GM18505 (cell line): ENCODE data around the gene CD59.
A peak's percentile ranks its signal among the peaks of the same experiment; 100 is the strongest.

Experiments used
- ATAC-seq: cut with Tn5 transposase; IDR thresholded peaks from one replicate; pipeline ENCODE4 v1.9.1; 2021; ENCODE audit not compliant: unreplicated experiment
- POLR2A ChIP-seq: IDR thresholded peaks from 4 replicates; pipeline ENCODE4 v1.6.1; 2011; ENCODE audit warnings: borderline replicate concordance; ENCODE audit not compliant: insufficient read depth, insufficient read length; ENCODE audit errors: extremely low read depth

CD59 gene

GRCh38 chr11:33700502-33701271 lies 35.5 kb downstream of the CD59 start, which contains the start of gene C11orf91:
Gene C11orf91, minus strand, starts transcription at chr11:33700826. Its CDS starts 86 bp downstream, at chr11:33700740.
- peak; percentile 89 for ATAC-seq
- TF ChIP-seq POLR2A = no peak

DNA sequence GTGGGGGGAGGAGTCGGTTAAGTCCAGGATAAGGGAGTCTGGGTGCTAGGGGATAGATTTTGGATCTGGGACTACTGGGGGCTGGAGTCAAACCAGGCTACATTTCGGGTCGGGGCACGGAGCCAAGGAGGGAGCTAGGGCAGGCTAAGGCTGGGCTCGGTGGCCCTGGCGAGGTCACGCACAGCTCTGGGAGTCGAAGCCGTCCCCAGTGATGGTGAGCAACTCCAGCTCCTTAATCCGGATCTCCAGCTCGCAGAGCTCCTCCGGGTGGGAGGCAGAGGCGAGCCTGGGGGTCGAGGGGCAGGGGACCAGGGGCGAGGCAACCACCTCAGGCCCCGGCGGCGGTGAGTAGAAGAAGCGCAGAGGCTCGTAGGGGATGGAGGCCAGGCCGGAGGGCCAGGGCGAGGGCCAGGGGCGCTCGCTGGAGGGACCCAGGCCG lies 36.1 kb downstream of the CD59 start:
- no peak for ATAC-seq

GRCh38 chr11:33699515-33700062 lies 36.6 kb downstream of the CD59 start:
- no peak for ATAC-seq
- no peak for TF ChIP-seq POLR2A

More for the DNA sequence above, 36.1 kb downstream of the CD59 start:
- TF ChIP-seq POLR2A = no peak

DNA sequence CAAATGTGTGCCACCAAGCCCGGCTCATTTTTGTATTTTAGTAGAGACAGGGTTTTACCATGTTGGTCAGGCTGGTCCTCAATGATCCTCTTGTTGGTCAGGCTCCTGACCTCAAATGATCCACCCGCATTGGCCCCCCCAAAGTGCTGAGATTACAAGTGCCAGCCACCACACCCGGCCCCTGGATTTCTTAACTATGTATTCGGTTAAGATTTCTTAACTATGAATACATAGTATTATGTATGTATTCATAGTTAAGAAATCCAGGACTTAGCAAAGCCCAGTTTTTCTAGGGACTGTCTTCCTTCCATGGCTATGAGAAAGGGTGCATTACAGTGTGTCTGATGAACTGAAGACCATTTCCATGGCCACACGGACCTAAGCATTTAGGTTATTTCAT lies 37.3 kb downstream of the CD59 start:
- TF ChIP-seq POLR2A = no peak
- ATAC-seq = no peak

- no peak for TF ChIP-seq POLR2A
- no peak for ATAC-seq
Measured at GRCh38 chr11:33697997-33698396, 38.2 kb downstream of the CD59 start.

DNA sequence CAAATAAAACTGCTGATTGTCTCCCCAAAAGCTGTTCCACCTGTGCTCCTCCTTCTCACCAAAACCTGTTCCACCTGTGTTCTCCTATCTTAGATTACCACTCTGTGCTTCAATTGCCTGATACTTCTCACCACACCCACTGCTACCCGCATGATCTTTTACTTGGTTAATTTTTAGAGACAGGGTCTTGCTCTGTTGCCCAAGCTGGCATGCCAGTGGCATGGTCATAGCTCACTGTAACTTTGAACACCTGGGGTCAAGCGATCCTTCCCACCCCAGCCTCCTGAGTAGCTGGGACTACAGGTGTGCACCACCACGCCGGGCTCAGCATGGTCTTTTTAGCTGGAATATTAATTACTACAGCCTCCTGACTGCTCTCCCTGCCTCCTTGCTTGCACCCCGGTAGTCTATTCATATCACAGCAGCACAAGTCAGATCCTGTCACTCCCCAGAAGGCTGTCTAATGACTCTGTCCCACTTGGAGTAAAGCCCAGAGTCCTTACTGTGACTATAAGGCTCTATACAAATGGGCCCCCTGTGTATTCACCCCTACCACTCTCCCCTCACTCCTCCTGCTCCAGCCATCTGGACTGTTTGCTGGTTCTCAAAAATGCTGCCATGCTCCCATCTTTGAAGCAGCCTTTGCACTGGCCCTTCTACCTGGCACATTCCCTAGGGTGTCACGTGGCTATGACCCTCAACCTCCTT lies 39.1 kb downstream of the CD59 start:
- TF ChIP-seq POLR2A = no peak
- no peak for ATAC-seq

- TF ChIP-seq POLR2A = no peak
- ATAC-seq = no peak
Measured at GRCh38 chr11:33696411-33696810, 39.8 kb downstream of the CD59 start.

DNA sequence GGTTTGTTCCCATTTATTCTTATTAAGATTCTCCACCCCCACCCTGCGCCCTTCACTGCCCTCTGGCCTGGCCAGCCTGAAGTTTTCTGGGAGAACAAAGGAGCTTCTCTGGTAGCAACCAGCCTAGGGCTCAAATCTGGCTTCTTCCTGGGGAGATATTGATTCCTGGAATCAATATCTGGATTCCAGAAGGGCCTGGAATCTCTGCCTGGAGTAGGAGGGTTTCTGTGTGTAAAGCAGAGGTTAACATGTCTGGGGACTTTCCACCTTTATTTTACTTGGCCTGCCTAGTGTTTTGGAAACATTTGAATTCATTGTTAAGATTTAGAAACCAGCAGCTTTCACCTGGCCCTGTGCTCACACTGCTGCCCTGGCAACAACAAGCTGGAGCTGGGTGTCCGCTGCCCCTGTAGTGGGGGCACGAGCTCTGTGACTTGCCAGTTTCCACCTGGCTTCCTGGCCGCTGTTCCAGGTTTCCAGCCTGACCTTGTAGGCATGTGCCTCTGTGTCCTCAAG lies 41.1 kb downstream of the CD59 start:
- ATAC-seq = no peak
- TF ChIP-seq POLR2A = no peak

- no peak for TF ChIP-seq POLR2A
- ATAC-seq = no peak
Measured at GRCh38 chr11:33694346-33695050, 41.7 kb downstream of the CD59 start.

- TF ChIP-seq POLR2A = no peak
Measured at GRCh38 chr11:33692541-33692940, 43.7 kb downstream of the CD59 start.

DNA sequence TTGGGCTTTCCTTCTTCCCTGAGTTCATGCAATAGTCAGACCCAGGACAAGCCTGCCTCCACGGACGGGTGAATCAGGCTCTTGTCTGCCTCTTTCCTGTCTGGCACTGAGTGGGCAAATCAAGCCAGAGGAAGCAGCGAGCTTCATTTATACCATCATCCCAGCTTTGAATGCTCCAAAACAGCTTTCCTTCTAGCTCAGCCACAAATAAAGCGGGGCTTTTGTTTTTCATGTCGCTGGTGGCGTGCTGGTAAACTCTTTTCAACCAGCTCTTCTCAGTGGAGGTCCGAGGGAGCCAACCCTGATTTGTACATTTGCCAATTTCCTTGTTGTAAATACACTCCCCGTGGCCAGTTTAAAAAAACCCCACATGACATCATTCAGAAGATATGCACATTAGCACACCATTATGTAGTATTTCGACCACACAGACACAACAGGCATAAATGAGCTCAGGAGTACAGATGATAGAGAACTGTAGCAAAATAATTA lies 44.2 kb downstream of the CD59 start:
- no peak for TF ChIP-seq POLR2A
- ATAC-seq = no peak

More at GRCh38 chr11:33692541-33692940, 43.7 kb downstream of the CD59 start:
- ATAC-seq = no peak

GRCh38 chr11:33691066-33691864 lies 45.0 kb downstream of the CD59 start:
- no peak for TF ChIP-seq POLR2A
- ATAC-seq = no peak

DNA sequence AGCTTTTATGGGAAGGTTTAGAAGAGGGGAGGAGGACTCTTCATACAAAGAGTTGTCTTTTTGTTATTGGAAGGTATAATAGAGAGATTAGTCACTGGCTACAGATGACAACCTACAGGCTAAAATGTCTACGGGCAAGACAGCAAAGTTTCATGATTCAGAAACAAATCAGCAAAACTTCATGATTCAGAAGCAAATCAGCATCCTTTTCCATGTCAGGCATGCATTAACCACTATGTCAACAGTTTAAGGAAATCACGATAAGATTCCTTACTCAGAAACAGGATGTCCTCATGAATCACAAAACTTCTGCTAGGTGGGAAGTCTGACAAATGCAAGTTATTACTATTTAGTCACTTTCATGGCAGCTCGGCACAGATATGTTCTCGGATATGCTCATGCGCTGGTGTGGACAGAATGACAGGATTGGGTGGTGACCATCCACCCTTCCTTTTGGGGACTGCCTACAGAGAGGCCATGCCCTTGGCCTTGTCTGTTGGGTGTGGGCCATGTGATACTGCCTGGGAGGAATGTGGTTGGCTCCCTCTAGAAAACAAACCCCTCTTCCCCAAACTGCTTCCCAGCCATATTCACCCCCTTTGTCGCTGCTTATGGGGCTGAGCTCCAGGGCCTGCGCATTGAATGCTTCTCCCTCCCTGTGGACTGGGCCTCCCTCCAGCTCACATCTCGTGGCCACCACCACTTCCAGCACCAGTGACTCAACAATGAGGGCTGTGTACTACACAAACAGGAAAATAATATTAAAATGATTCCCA lies 45.7 kb downstream of the CD59 start:
- ATAC-seq = no peak
- no peak for TF ChIP-seq POLR2A
